ENCODE measurements around the gene LY6G6D. TPM values are rescaled to one million over a fixed set of nuclear protein-coding genes. Genes with fewer than 3 reads are reported as not detected.

LY6G6D gene
- total RNA-seq, 1 experiment from 2014 or later: not detected

- H2BK20ac ChIP-seq (ENCODE audit: low read depth, low read length, poor library complexity, severe bottlenecking): no peak overlapping the region
- H4K5ac ChIP-seq (ENCODE audit: insufficient read length, low read depth, low read length): no peak overlapping the region
- no peak overlapping the region; the same call in 1 of the 2 replicates for H3K14ac ChIP-seq (ENCODE audit: insufficient read depth, low read length)
- H2AFZ ChIP-seq (ENCODE audit: low read length): no peak overlapping the region
- no peak overlapping the region for H4K91ac ChIP-seq (ENCODE audit: insufficient read length, low read depth, low read length)
- H3K79me2 ChIP-seq (ENCODE audit: insufficient read depth, low read length): no peaks in the 10 kb centered on the region
- H2BK12ac ChIP-seq (ENCODE audit: insufficient read length, low read depth, low read length): no peak overlapping the region
- no peak overlapping the region for H3K27ac ChIP-seq (ENCODE audit: insufficient read length, low read depth, low read length)
- H3K18ac ChIP-seq (ENCODE audit: insufficient read length, low read depth, low read length): no peak overlapping the region
- Mint-ChIP-seq H3K36me3 (ENCODE audit: insufficient read depth in 1 of 3, low read depth in 3 of 3) (peaks cover under 1 to 13% (median 7%) of the 10 kb centered on the region in 3 experiments; a peak in 4 of 7 replicates), H3K9me3 (no peaks in the 10 kb centered on the region; a peak in 1 of 5 replicates), H3K27ac (no peak overlapping the region), H3K4me3 (no peak overlapping the region), H3K4me1 (peaks cover 25 to 27% of the 10 kb centered on the region in 2 experiments), H3K27me3 (ENCODE audit: low read depth) (no peaks in the 10 kb centered on the region; the same call in 1 of the 2 replicates)
- no peak overlapping the region for H2BK5ac ChIP-seq (ENCODE audit: insufficient read length, low read length)
- no peak overlapping the region for H3K56ac ChIP-seq (ENCODE audit: insufficient read length, low read depth, low read length)
- DNase-seq: no peak
- H3K9ac ChIP-seq (ENCODE audit: extremely low read depth, insufficient read length, low read length): no peak overlapping the region
- no peak overlapping the region for H3K4me2 ChIP-seq (ENCODE audit: insufficient read depth, insufficient read length, low read length)
- H3K9me3 ChIP-seq (ENCODE audit: control insufficient read depth, low read depth, low read length): no peaks in the 10 kb centered on the region
- no peak overlapping the region for H3T11ph ChIP-seq (ENCODE audit: low read length)
- no peaks in the 10 kb centered on the region for H3K79me1 ChIP-seq (ENCODE audit: insufficient read depth, low read depth, low read length, poor library complexity, severe bottlenecking)
- H2BK120ac ChIP-seq (ENCODE audit: low read depth, low read length, poor library complexity, severe bottlenecking): no peak overlapping the region
- TF ChIP-seq CTCF (conservative IDR thresholded peaks at IDR 0.05): no peak
- H4K8ac ChIP-seq (replicated peaks; ENCODE audit: insufficient read length, low read depth, low read length): no peak overlapping the region
- no peak overlapping the region for H3K4ac ChIP-seq (ENCODE audit: low read depth, low read length)
- WGBS (ENCODE audit: extremely low coverage, insufficient read length, low lambda C conversion rate): no CpG with 5 or more reads among the region's 6 CpGs
- H2AK5ac ChIP-seq (ENCODE audit: insufficient read length, low read length): no peak overlapping the region
- no peaks in the 10 kb centered on the region for H4K20me1 ChIP-seq (ENCODE audit: control insufficient read depth, insufficient read depth, insufficient read length)
- H2BK15ac ChIP-seq (ENCODE audit: low read depth, low read length): no peak overlapping the region
- H3K23me2 ChIP-seq (ENCODE audit: insufficient read length, low read depth, low read length, poor library complexity, severe bottlenecking): no peaks in the 10 kb centered on the region
- no peak overlapping the region for H3K23ac ChIP-seq (ENCODE audit: insufficient read length, low read depth, low read length)
- H3K27me3 ChIP-seq (ENCODE audit: insufficient read depth, low read length): no peaks in the 10 kb centered on the region
- H3K4me1 ChIP-seq (ENCODE audit: insufficient read depth, low read length): no peaks in the 10 kb centered on the region
Measured at GRCh38 chr6:31767096-31767645, 52.0 kb downstream of the LY6G6D start.

Small RNA genes lying within 50 kb of the gene (microRNA-seq; reads per million reads assigned to microRNA genes)
- not detected for gene MIR4646 (ENCODE audit: borderline microRNAs expressed)

Other genes with a start within 250 kb of the LY6G6D start
- gene MICB, start 217.2 kb upstream of the LY6G6D start, total RNA-seq (2021): 6.2 and 6.8 TPM in 2 replicates
- not detected in 2 replicates for gene MCCD1, start 186.4 kb upstream of the LY6G6D start, total RNA-seq (2021)
- gene DDX39B, start 173.3 kb upstream of the LY6G6D start, total RNA-seq (2021): 800 and 813 TPM in 2 replicates
- gene ATP6V1G2, start 168.7 kb upstream of the LY6G6D start, total RNA-seq (2021): 3.6 and 3.8 TPM in 2 replicates
- gene NFKBIL1, start 167.7 kb upstream of the LY6G6D start, total RNA-seq (2021): 11.8 and 15.1 TPM in 2 replicates
- not detected in 2 replicates for gene LTA, start 143.1 kb upstream of the LY6G6D start, total RNA-seq (2021)
- gene TNF, start 139.8 kb upstream of the LY6G6D start, total RNA-seq (2021): not detected in 2 replicates
- not detected in 2 replicates for gene LTB, start 132.9 kb upstream of the LY6G6D start, total RNA-seq (2021)
- not detected in 2 replicates for gene LST1, start 129.1 kb upstream of the LY6G6D start, total RNA-seq (2021)
- gene NCR3, start 122.3 kb upstream of the LY6G6D start, total RNA-seq (2021): 0.55 and 0.64 TPM in 2 replicates
- 3.2 and 4.2 TPM in 2 replicates for gene AIF1, start 100.1 kb upstream of the LY6G6D start, total RNA-seq (2021)
- 381 and 383 TPM in 2 replicates for gene PRRC2A, start 94.6 kb upstream of the LY6G6D start, total RNA-seq (2021)
- 415 and 417 TPM in 2 replicates for gene BAG6, start 62.7 kb upstream of the LY6G6D start, total RNA-seq (2021)
- 3.6 and 3.9 TPM in 2 replicates for gene APOM, start 59.5 kb upstream of the LY6G6D start, total RNA-seq (2021)
- gene C6orf47, start 54.6 kb upstream of the LY6G6D start, total RNA-seq (2021): 18.4 and 19.0 TPM in 2 replicates
- 23.9 and 26.8 TPM in 2 replicates for gene GPANK1, start 50.4 kb upstream of the LY6G6D start, total RNA-seq (2021)
- gene CSNK2B, start 49.3 kb upstream of the LY6G6D start, total RNA-seq (2021): 178 and 187 TPM in 2 replicates
- 21.3 and 21.6 TPM in 2 replicates for gene LY6G5B, start 45.4 kb upstream of the LY6G6D start, total RNA-seq (2021)
- gene LY6G5C, start 34.3 kb upstream of the LY6G6D start, total RNA-seq (2021): 1.8 and 2.2 TPM in 2 replicates
- 32.9 and 34.4 TPM in 2 replicates for gene ABHD16A, start 12.0 kb upstream of the LY6G6D start, total RNA-seq (2021)
- not detected in 2 replicates for gene LY6G6F, start 8.5 kb upstream of the LY6G6D start, total RNA-seq (2021)
- gene LY6G6C, start 6.4 kb downstream of the LY6G6D start, total RNA-seq (2021): 0.24 TPM in 1 of 2 replicates, not detected in the other
- not detected in 2 replicates for gene MPIG6B, start 8.0 kb downstream of the LY6G6D start, total RNA-seq (2021)
- 70.5 and 73.2 TPM in 2 replicates for gene DDAH2, start 14.0 kb downstream of the LY6G6D start, total RNA-seq (2021)
- 265 and 266 TPM in 2 replicates for gene CLIC1, start 21.2 kb downstream of the LY6G6D start, total RNA-seq (2021)
- 21.5 and 22.4 TPM in 2 replicates for gene MSH5, start 24.7 kb downstream of the LY6G6D start, total RNA-seq (2021)
- 3.2 and 4.3 TPM in 2 replicates for gene SAPCD1, start 47.3 kb downstream of the LY6G6D start, total RNA-seq (2021)
- 2.5 TPM in 2 replicates for gene VWA7, start 62.0 kb downstream of the LY6G6D start, total RNA-seq (2021)
- 148 and 154 TPM in 2 replicates for gene VARS1, start 80.4 kb downstream of the LY6G6D start, total RNA-seq (2021)
- 114 and 123 TPM in 2 replicates for gene LSM2, start 91.6 kb downstream of the LY6G6D start, total RNA-seq (2021)
- 1.6 and 2.5 TPM in 2 replicates for gene HSPA1L, start 99.9 kb downstream of the LY6G6D start, total RNA-seq (2021)
- 51.2 and 51.7 TPM in 2 replicates for gene HSPA1A, start 100.2 kb downstream of the LY6G6D start, total RNA-seq (2021)
- 85.1 and 90.5 TPM in 2 replicates for gene HSPA1B, start 112.4 kb downstream of the LY6G6D start, total RNA-seq (2021)
- gene NEU1, start 147.5 kb downstream of the LY6G6D start, total RNA-seq (2021): 35.1 and 36.2 TPM in 2 replicates
- 3.3 and 3.8 TPM in 2 replicates for gene SLC44A4, start 163.6 kb downstream of the LY6G6D start, total RNA-seq (2021)
- gene EHMT2, start 182.3 kb downstream of the LY6G6D start, total RNA-seq (2021): 121 and 124 TPM in 2 replicates
- 31.0 and 32.7 TPM in 2 replicates for gene ZBTB12, start 186.7 kb downstream of the LY6G6D start, total RNA-seq (2021)
- gene C2, start 212.4 kb downstream of the LY6G6D start, total RNA-seq (2021): 0.66 and 0.86 TPM in 2 replicates
- gene CFB, start 230.7 kb downstream of the LY6G6D start, total RNA-seq (2021): 0.31 and 0.39 TPM in 2 replicates
- 90.8 and 91.4 TPM in 2 replicates for gene NELFE, start 243.6 kb downstream of the LY6G6D start, total RNA-seq (2021)
- gene SKIC2, start 243.8 kb downstream of the LY6G6D start, total RNA-seq (2021): 78.8 and 86.2 TPM in 2 replicates